GM18868 (cell line): ENCODE data around the gene MICAL2.

ENCODE experiments used
- ATAC-seq: cut with Tn5 transposase; IDR thresholded peaks from one replicate; pipeline ENCODE4 v1.9.1; 2021; ENCODE audit warnings: mild to moderate bottlenecking, moderate library complexity; ENCODE audit not compliant: unreplicated experiment

The MICAL2 gene

GRCh38 chr11:12098601-12099000 lies 11.8 kb upstream of the MICAL2 start:
- no peak for ATAC-seq

GRCh38 chr11:12099132-12099873 lies 11.1 kb upstream of the MICAL2 start:
- no peak for ATAC-seq

GRCh38 chr11:12100429-12100828 lies 10.0 kb upstream of the MICAL2 start:
- no peak for ATAC-seq

- no peak for ATAC-seq
These were observed 9.5 kb upstream of the MICAL2 start for GRCh38 chr11:12100841-12101242.

GRCh38 chr11:12101318-12101717 lies 9.1 kb upstream of the MICAL2 start:
- ATAC-seq, result no peak

- ATAC-seq, result no peak
These were observed 7.6 kb upstream of the MICAL2 start for GRCh38 chr11:12102588-12103410.

GRCh38 chr11:12103411-12104225 lies 6.8 kb upstream of the MICAL2 start:
- ATAC-seq, result no peak

GRCh38 chr11:12105471-12105870 lies 4.9 kb upstream of the MICAL2 start:
- ATAC-seq, result no peak

- no peak for ATAC-seq
These were observed 4.3 kb upstream of the MICAL2 start for GRCh38 chr11:12106101-12106500.

GRCh38 chr11:12106501-12106900 lies 3.9 kb upstream of the MICAL2 start:
- no peak for ATAC-seq

GRCh38 chr11:12108875-12109453 lies 1.4 kb upstream of the MICAL2 start:
- ATAC-seq, result no peak

- ATAC-seq, result no peak
These were observed 696 bp upstream of the MICAL2 start for GRCh38 chr11:12109591-12110196.

GRCh38 chr11:12110714-12111548 lies 541 bp downstream of the MICAL2 start:
- peak; percentile 27 for ATAC-seq

- ATAC-seq, result no peak
These were observed 1.4 kb downstream of the MICAL2 start for GRCh38 chr11:12111549-12112520.

- ATAC-seq, result no peak
These were observed 2.4 kb downstream of the MICAL2 start for GRCh38 chr11:12112750-12113149.

GRCh38 chr11:12113294-12113693 lies 2.9 kb downstream of the MICAL2 start:
- ATAC-seq, result no peak

- no peak for ATAC-seq
These were observed 4.0 kb downstream of the MICAL2 start for GRCh38 chr11:12114193-12115033.
